Adrenal gland (tissue), 12 donors: ENCODE results near the gene DOCK1. TPM values are rescaled to one million over a fixed set of nuclear protein-coding genes. Genes with fewer than 3 reads are reported as not detected.

Experiments
- DNase-seq, 7 donors: peaks; one replicate each; pipeline ENCODE4 v3.0.0-alpha.2; 2019 to 2020
- H3K27ac ChIP-seq, 5 donors: fragments of 200-600 bp; sonication (generic) in 4 of 5; 1 replicate in 3 of 5; 2 replicates in 2 of 5; pipeline versions ENCODE4 v1.5.1 to v1.8.0; 2016 to 2020; ENCODE audit warnings: mild to moderate bottlenecking in 1 of 5
- H3K27me3 ChIP-seq: fragments of 200-600 bp; 2 replicates; pipeline ENCODE4 v1.8.0; 2021
- H3K36me3 ChIP-seq, 2 donors: fragments of 200-600 bp; replicated peaks in 1 of 2; 1 replicate in 1 of 2; 2 replicates in 1 of 2; pipeline versions ENCODE4 v1.5.1 to v1.8.0; 2018 to 2022
- H3K4me1 ChIP-seq, 2 donors: fragments of 200-600 bp; replicated peaks in 1 of 2; 1 replicate in 1 of 2; 2 replicates in 1 of 2; pipeline versions ENCODE4 v1.5.1 to v1.8.0; 2018 to 2021
- H3K4me3 ChIP-seq, 4 donors: fragments of 200-600 bp; sonication (generic) in 3 of 4; one replicate each; pipeline ENCODE4 v1.5.1; 2016 to 2018
- H3K9me3 ChIP-seq, 3 donors: fragments of 200-600 bp; sonication (generic) in 1 of 3; replicated peaks in 1 of 3; 1 replicate in 2 of 3; 2 replicates in 1 of 3; pipeline versions ENCODE4 v1.5.1 to v1.8.0; 2016 to 2021
- CTCF ChIP-seq, 6 experiments: fragments of 450-650 bp in 4 of 6; fragments of 200-600 bp in 2 of 6; sonication (generic) in 1 of 6; IDR thresholded peaks; 1 replicate in 5 of 6; 2 replicates in 1 of 6; pipeline versions ENCODE4 v1.5.1 to v1.8.0; 2016 to 2021; ENCODE audit warnings: antibody characterized with exemption in 6 of 6, mild to moderate bottlenecking in 2 of 6, moderate library complexity in 1 of 6
- POLR2A ChIP-seq, 2 donors: fragments of 450-650 bp; IDR thresholded peaks; one replicate each; pipeline ENCODE4 v1.6.1; 2017; ENCODE audit warnings: antibody characterized with exemption in 2 of 2, mild to moderate bottlenecking in 2 of 2, moderate library complexity in 1 of 2
- WGBS, 4 donors: extraction: QIAGEN DNeasy Blood & Tissue Kit in 2 of 4; methylation state at CpG; one replicate each; pipeline versions ENCODE4 v1.1.5 to v1.1.7; 2013 to 2017; 5-methylcytosine and 5-hydroxymethylcytosine counted together
- intact Hi-C, 2 donors: fragments of 100-400 bp; cut with DNase I; formaldehyde crosslinking; loops; one replicate each; pipeline versions ENCODE4 v1.14.1 to v1.15.0; 2022 to 2023
- polyA plus RNA-seq, 3 donors: library from polyadenylated mRNA; stranded (reverse); fragments of 200-250 nt in 2 of 3; fragments of 350-450 nt in 1 of 3; fragmentation: Illumina TruSeq in 1 of 3; extraction: RNeasy Lipid Tissue Mini Kit (QIAGEN cat#74804) in 1 of 3; gene quantifications; one replicate each; pipeline ENCODE4 v1.2.3, GENCODE V29; 2013 to 2014
- total RNA-seq, 9 donors: library from RNA; depleted of rRNA in 4 of 9; stranded (reverse); fragments of >200 nt in 4 of 9; fragments of 120-200 nt in 1 of 9; fragmentation: NEBNext Ultra II Directional in 1 of 9; extraction: Animal tissue kit (Norgen Biotek cat#: 25700) in 1 of 9; gene quantifications; one replicate each; pipeline versions ENCODE4 v1.1.0 to v1.2.4, GENCODE V29; 2013 to 2023
- donor health status: healthy with polysubstance abuse.
- donor health status: Bipolar disorder and iron deficiency.
- donor health status: DM: yes; HTN: yes; CAD: no.
- donor health status: DM: no; HTN: no; CAD: no.
- donor health status: DM: no; HTN: no; CAD: no.
- donor health status: DM: yes; HTN: yes; CAD: no.

Gene DOCK1
- total and polyA plus RNA-seq, 12 donors: 8.1 to 30.4 (median 21.6) TPM

DNA sequence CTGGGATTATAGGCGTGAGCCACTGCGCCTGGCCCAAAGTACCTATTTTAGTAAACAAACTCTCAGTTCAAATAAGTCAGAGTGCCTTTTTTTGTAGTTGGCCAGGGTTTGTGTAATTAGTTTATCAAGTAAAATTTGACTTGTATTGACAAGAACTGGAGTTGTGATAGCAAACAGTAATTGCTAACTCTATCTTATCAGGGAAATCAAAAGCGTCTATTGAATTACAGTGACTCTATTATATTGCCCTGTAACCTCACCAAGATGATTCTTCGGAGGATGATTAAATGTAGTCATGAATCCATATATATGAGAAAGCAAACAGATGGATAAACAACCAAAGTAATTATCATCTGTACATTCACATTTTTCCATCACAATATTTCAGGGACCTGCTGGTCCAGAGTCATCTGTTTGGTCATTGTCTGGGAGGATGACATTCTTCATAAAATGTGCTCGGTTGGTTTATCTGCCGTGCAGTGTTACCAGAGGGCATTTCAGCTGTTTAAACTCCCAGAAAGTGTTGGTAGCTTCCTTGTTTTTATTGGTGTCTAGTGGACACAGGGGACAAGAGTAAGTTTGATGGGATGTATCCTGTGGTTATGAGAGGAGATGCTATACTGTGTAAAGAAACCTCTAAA is 35.6 kb downstream of the DOCK1 start:
- 87 to 94% (median 93%) methylated on average over 6 of the region's 6 CpGs for WGBS, 4 donors
- TF ChIP-seq CTCF (IDR thresholded peaks at IDR 0.05) (no peak), POLR2A (IDR thresholded peaks at IDR 0.05) (no peak)

DNA sequence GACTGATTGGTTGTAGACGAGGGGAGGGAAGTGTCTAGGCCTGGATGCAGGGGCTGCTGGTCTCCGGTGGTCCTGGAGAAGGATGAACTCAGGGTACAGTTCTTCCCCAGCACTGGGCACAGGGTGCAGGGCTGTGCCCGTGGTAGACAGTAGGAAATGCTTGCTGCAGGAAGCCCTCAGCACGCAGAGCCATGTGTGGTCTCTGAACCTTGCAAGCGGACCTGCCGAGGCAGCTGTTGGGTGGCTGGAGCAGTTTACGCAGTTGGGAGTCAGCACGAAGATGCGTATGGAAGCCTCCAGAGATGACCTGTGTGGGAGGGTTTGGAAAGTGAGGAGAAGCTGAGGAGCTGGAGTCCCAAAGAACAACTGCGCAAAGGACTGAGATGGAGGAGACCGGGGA is 39.0 kb downstream of the DOCK1 start:
- Histone ChIP-seq H3K4me1 (no peaks in the 10 kb centered on the region), H3K36me3 (no peaks in the 10 kb centered on the region), H3K9me3 (no peaks in the 10 kb centered on the region), H3K4me3 (no peak overlapping the region), H3K27me3 (no peaks in the 10 kb centered on the region), H3K27ac (no peak overlapping the region)
- intact Hi-C loops: no loop called here
- 86 to 95% (median 92%) methylated on average over 10 to 11 of the region's 11 CpGs for WGBS, 4 donors
- no peak for TF ChIP-seq POLR2A (IDR thresholded peaks at IDR 0.05)
- no peak for TF ChIP-seq CTCF (IDR thresholded peaks at IDR 0.05)
- no peak for DNase-seq

More for the DNA sequence above, 35.6 kb downstream of the DOCK1 start:
- Histone ChIP-seq H3K4me3 (no peak overlapping the region), H3K36me3 (no peaks in the 10 kb centered on the region), H3K27ac (no peak overlapping the region), H3K9me3 (no peaks in the 10 kb centered on the region), H3K27me3 (no peaks in the 10 kb centered on the region), H3K4me1 (no peaks in the 10 kb centered on the region)
- intact Hi-C loops: no loop called here
- DNase-seq: no peak

DNA sequence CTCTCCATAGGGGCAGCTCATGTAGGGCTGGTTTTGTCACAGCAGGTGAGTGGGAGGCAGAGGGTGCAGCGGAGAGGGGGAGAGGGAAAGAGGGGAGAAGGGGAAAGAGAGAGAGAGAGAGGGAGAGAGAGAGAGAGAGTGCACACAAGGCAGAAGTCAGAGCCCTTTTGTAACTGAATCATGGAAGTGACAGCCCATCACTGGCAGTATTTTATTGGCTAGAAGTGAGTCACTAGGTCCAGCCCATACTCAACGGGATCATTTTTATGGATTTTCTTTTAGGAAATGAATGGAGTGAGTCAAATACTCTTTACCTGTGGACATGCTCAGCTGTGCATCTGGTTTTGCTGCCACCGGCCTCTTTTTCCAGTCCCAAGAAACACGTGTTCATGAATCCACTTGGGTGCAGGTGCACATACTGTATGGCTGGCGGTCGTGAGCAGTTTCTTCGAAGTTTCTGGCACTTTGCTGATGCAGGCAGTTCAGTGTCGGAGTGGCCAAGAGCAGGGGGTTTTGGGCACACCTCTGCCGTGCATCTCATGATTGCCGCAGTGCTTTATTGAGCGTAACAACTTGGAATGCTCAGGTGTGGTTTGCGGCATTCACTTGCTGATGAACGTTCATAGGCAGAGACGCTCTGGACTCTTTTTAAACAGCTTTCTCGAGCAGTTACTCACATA is 40.3 kb downstream of the DOCK1 start:
- no peak overlapping the region for H3K27ac ChIP-seq
- no peak overlapping the region for H3K4me3 ChIP-seq
- TF ChIP-seq POLR2A (IDR thresholded peaks at IDR 0.05): no peak
- TF ChIP-seq CTCF (IDR thresholded peaks at IDR 0.05): no peak
- no peaks in the 10 kb centered on the region for H3K27me3 ChIP-seq
- DNase-seq: no peak
- intact Hi-C loops: no loop called here
- 85 to 91% (median 88%) methylated on average over 15 of the region's 15 CpGs for whole genome bisulfite sequencing, 4 donors
- H3K4me1 ChIP-seq: no peaks in the 10 kb centered on the region
- H3K9me3 ChIP-seq: no peaks in the 10 kb centered on the region
- H3K36me3 ChIP-seq: no peaks in the 10 kb centered on the region

- 94 to 99% (median 97%) methylated on average over 6 of the region's 6 CpGs for WGBS, 4 donors
- no peak overlapping the region for H3K27ac ChIP-seq
- no peak overlapping the region for H3K4me3 ChIP-seq
- no peaks in the 10 kb centered on the region for H3K27me3 ChIP-seq
- H3K36me3 ChIP-seq: no peaks in the 10 kb centered on the region
- no peaks in the 10 kb centered on the region for H3K9me3 ChIP-seq
- intact Hi-C loops: no loop called here
- no peak for DNase-seq
- no peak for TF ChIP-seq POLR2A (IDR thresholded peaks at IDR 0.05)
- no peak for TF ChIP-seq CTCF (IDR thresholded peaks at IDR 0.05)
- no peaks in the 10 kb centered on the region for H3K4me1 ChIP-seq
Measured at GRCh38 chr10:126946746-126947145, 41.5 kb downstream of the DOCK1 start.
